Endothelial cell of umbilical vein (primary cell): Measurements from ENCODE around the gene LITAF.

ENCODE experiments used
- CTCF ChIP-seq, 2 donors: IDR thresholded peaks; 1 replicate in 1 of 2; 2 replicates in 1 of 2; pipeline ENCODE4 v1.5.1; 2011; ENCODE audit warnings: low read length in 2 of 2, mild to moderate bottlenecking in 2 of 2, moderate library complexity in 2 of 2, control low read depth in 1 of 2, inconsistent platforms in 1 of 2, low read depth in 1 of 2; ENCODE audit not compliant: insufficient read depth in 1 of 2; ENCODE audit errors: extremely low read depth in 1 of 2
- EZH2 ChIP-seq: IDR thresholded peaks from 2 replicates; pipeline ENCODE4 v1.6.1; 2012; ENCODE audit warnings: borderline replicate concordance, low read depth, mild to moderate bottlenecking, moderate library complexity, low read length, inconsistent platforms; ENCODE audit not compliant: severe bottlenecking
- FOS ChIP-seq: IDR thresholded peaks from 2 replicates; pipeline ENCODE4 v1.6.1; 2011; ENCODE audit warnings: mild to moderate bottlenecking, low read length, moderate library complexity, borderline replicate concordance; ENCODE audit not compliant: insufficient read depth
- JUN ChIP-seq: IDR thresholded peaks from 2 replicates; pipeline ENCODE4 v1.6.1; 2011; ENCODE audit warnings: borderline replicate concordance, low read depth; ENCODE audit not compliant: insufficient read length, insufficient read depth
- MYC ChIP-seq: IDR thresholded peaks from one replicate; pipeline ENCODE4 v1.6.1; 2011; ENCODE audit warnings: mild to moderate bottlenecking, low read depth, low read length
- POLR2A ChIP-seq: IDR thresholded peaks from 2 replicates; pipeline ENCODE4 v1.6.1; 2012; ENCODE audit warnings: low read depth, mild to moderate bottlenecking, control low read depth, low read length
- POLR2AphosphoS5 ChIP-seq: IDR thresholded peaks from 2 replicates; pipeline ENCODE4 v1.6.1; 2012; ENCODE audit warnings: low read depth, mild to moderate bottlenecking, control low read depth, low read length, moderate library complexity; ENCODE audit not compliant: insufficient read depth
- TF ChIP-seq, protein P1 (sequence below): IDR thresholded peaks from 2 replicates; pipeline ENCODE4 v1.6.1; 2011; ENCODE audit not compliant: insufficient read depth, insufficient read length

GRCh38 chr16:11546608-11547061, 40.1 kb downstream of the LITAF start:
- no peak for TF ChIP-seq CTCF (IDR thresholded peaks at IDR 0.05; ENCODE audit: extremely low read depth in 1 of 2, insufficient read depth in 1 of 2, low read depth in 1 of 2, low read length in 2 of 2)
- no peak for TF ChIP-seq EZH2
- TF ChIP-seq POLR2A: no peak
- TF ChIP-seq POLR2AphosphoS5: no peak
- TF ChIP-seq JUN: no peak
- no peak for TF ChIP-seq MYC
- TF ChIP-seq, protein P1, sequence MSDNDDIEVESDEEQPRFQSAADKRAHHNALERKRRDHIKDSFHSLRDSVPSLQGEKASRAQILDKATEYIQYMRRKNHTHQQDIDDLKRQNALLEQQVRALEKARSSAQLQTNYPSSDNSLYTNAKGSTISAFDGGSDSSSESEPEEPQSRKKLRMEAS: no peak
- no peak for TF ChIP-seq FOS
